Heart left ventricle (tissue), 16 donors: Measurements from ENCODE around the gene NCDN. TPM values are rescaled to one million over a fixed set of nuclear protein-coding genes. Genes with fewer than 3 reads are reported as not detected.
A peak's percentile ranks its signal among the peaks of the same experiment; 100 is the strongest.

Experiments
- ATAC-seq, 4 donors: fragments of 200-7000 bp; cut with Tn5 transposase; one replicate each; pipeline ENCODE4 v1.9.1; 2020 to 2022; ENCODE audit warnings: moderate library complexity in 4 of 4, mild to moderate bottlenecking in 3 of 4, moderate number of reproducible peaks in 1 of 4
- DNase-seq, 5 donors: peaks; one replicate each; pipeline ENCODE4 v3.0.0-alpha.2; 2020
- H3K27ac ChIP-seq, 12 donors: fragments of 200-600 bp; sonication (generic) in 4 of 12; one replicate each; pipeline versions ENCODE4 v1.5.0 to v1.8.0; 2016 to 2022; ENCODE audit warnings: mild to moderate bottlenecking in 2 of 12
- H3K27me3 ChIP-seq, 9 donors: fragments of 200-600 bp; sonication (generic) in 2 of 9; one replicate each; pipeline versions ENCODE4 v1.5.1 to v1.8.0; 2016 to 2022; ENCODE audit warnings: mild to moderate bottlenecking in 3 of 9
- H3K36me3 ChIP-seq, 9 donors: fragments of 200-600 bp; sonication (generic) in 2 of 9; one replicate each; pipeline versions ENCODE4 v1.5.0 to v1.8.0; 2018 to 2022; ENCODE audit warnings: mild to moderate bottlenecking in 2 of 9
- H3K4me1 ChIP-seq, 12 donors: fragments of 200-600 bp; sonication (generic) in 4 of 12; one replicate each; pipeline versions ENCODE4 v1.5.0 to v1.8.0; 2016 to 2022; ENCODE audit warnings: mild to moderate bottlenecking in 3 of 12
- H3K4me3 ChIP-seq, 12 donors: fragments of 200-600 bp; sonication (generic) in 4 of 12; one replicate each; pipeline versions ENCODE4 v1.5.0 to v1.8.0; 2017 to 2022; ENCODE audit warnings: mild to moderate bottlenecking in 9 of 12, moderate library complexity in 4 of 12
- H3K9me3 ChIP-seq, 12 donors: fragments of 200-600 bp; sonication (generic) in 4 of 12; one replicate each; pipeline versions ENCODE4 v1.5.0 to v1.8.0; 2016 to 2022; ENCODE audit warnings: mild to moderate bottlenecking in 1 of 12
- POLR2A ChIP-seq, 2 donors: fragments of 450-650 bp; IDR thresholded peaks; one replicate each; pipeline ENCODE4 v1.6.1; 2017; ENCODE audit warnings: antibody characterized with exemption in 2 of 2, mild to moderate bottlenecking in 2 of 2, moderate library complexity in 2 of 2
- WGBS, 4 donors: extraction: QIAGEN DNeasy Blood & Tissue Kit in 2 of 4; methylation state at CpG; one replicate each; pipeline versions ENCODE4 v1.1.5 to v1.1.7; 2013 to 2018; 5-methylcytosine and 5-hydroxymethylcytosine counted together
- intact Hi-C, 10 donors: fragments of 100-400 bp; cut with DNase I; formaldehyde crosslinking; loops; one replicate each; pipeline versions ENCODE4 v1.11.1 to v1.14.2; 2022
- long read RNA-seq, 3 donors: library from polyadenylated mRNA; unstranded; transcript quantifications; one replicate each; pipeline ENCODE4 v2.0.0, GENCODE V29; 2020 to 2021
- polyA plus RNA-seq, 2 donors: library from polyadenylated mRNA; stranded (reverse); fragments of 200-250 nt; gene quantifications; one replicate each; pipeline ENCODE4 v1.2.3, GENCODE V29; 2013
- total RNA-seq, 9 donors: library from RNA; depleted of rRNA in 2 of 9; stranded (reverse); fragments of >200 nt in 2 of 9; fragmentation: NEBNext Ultra II Directional in 3 of 9; extraction: Animal tissue kit (Norgen Biotek cat#: 25700) in 3 of 9; gene quantifications; one replicate each; pipeline versions ENCODE4 v1.1.0 to v1.2.4, GENCODE V29; 2016 to 2023
- TF ChIP-seq, protein P1 (sequence below), 12 donors: fragments of 200-600 bp; sonication (generic) in 4 of 12; IDR thresholded peaks; one replicate each; pipeline versions ENCODE4 v1.5.0 to v1.8.0; 2018 to 2022; ENCODE audit warnings: antibody characterized with exemption in 12 of 12, mild to moderate bottlenecking in 5 of 12
- donor health status: ischemic (EF 13 %, LVEDD 7.1; RV severe dilation, severe dysfunction).
- donor health status: healthy with polysubstance abuse.
- donor health status: DM: no; HTN: yes; CAD: no.
- donor health status: DM: no; HTN: no; CAD: no.
- donor health status: ischemic (EF 25% LVEDD 6.9; RV normal size, moderate dysfunction).
- donor health status: ischemic (EF 25% LVEDD 5.7; RV mildly dilated, moderate dysfunction).
- donor health status: healthy.
- donor health status: DM: yes; HTN: yes; CAD: no.
- donor health status: ischemic (EF 35%, LVEDD 5.7; RV mildly dilated, moderate dysfunction).
- donor health status: nonischemic (EF 11% LVEDD 7.7; RV severe dilation, severe dysfunction).
- donor health status: DM: yes; HTN: yes; CAD: no.
- donor health status: PGD.
- donor health status: ischemic (EF 29% LVEDD 5.4; RV normal size, mild dysfunction).
- donor health status: nonischemic (EF 23%, LVEDD 6.1; RV moderate dilation, normal function).

Gene NCDN
- 10 to 100 TPM; 20.7 to 44.4 (median 35.3) TPM for total RNA-seq
- polyA plus RNA-seq: 10 to 100 TPM; 14.6 to 27.0 TPM
- long read RNA-seq, donor 1, partial matches to known transcripts: 25 of 48 reads
- long read RNA-seq, donor 1, other reads (novel, unspliced or antisense): 18 of 48 reads
- long read RNA-seq, donor 2, transcript NCDN-201 (8 exons, 3,433 nt): minor isoform, 7 of 47 reads
- long read RNA-seq, donor 2, transcript NCDN-202 (7 exons, 3,683 nt): major isoform, 14 of 47 reads
- long read RNA-seq, donor 2, partial matches to known transcripts: 25 of 47 reads
- long read RNA-seq, donor 2, other reads (novel, unspliced or antisense): 1 of 47 reads
- long read RNA-seq, donor 3, transcript NCDN-201 (8 exons, 3,433 nt): major isoform, 5 of 37 reads
- long read RNA-seq, donor 3, partial matches to known transcripts: 24 of 37 reads
- long read RNA-seq, donor 3, other reads (novel, unspliced or antisense): 7 of 37 reads

- Histone ChIP-seq H3K4me3 (peak within 1 kb of the TSS; percentile 69 to 98 (median 92)), H3K27ac (peak within 1 kb of the TSS; percentile 90 to 99 (median 98)), H3K4me1 (peaks cover 0 to 75% (median 49%) of the 10 kb centered on the region in 12 donors), H3K27me3 (no peaks in the 10 kb centered on the region), H3K9me3 (no peaks in the 10 kb centered on the region), H3K36me3 (peaks cover 0 to 29% (median 22%) of the 10 kb centered on the region in 9 donors)
- DNase-seq (peak; percentile 97 to 98 (median 98)), ATAC-seq (peak; percentile 94 to 97 (median 96))
- intact Hi-C loops: loop anchor here in 3 of 10 donors (2.0 to 10.0 kb wide), 3 partner anchors 105 to 363 kb away; partner anchors contain the start of gene SFPQ (in 2 of the 3)
- TF ChIP-seq, protein P1, sequence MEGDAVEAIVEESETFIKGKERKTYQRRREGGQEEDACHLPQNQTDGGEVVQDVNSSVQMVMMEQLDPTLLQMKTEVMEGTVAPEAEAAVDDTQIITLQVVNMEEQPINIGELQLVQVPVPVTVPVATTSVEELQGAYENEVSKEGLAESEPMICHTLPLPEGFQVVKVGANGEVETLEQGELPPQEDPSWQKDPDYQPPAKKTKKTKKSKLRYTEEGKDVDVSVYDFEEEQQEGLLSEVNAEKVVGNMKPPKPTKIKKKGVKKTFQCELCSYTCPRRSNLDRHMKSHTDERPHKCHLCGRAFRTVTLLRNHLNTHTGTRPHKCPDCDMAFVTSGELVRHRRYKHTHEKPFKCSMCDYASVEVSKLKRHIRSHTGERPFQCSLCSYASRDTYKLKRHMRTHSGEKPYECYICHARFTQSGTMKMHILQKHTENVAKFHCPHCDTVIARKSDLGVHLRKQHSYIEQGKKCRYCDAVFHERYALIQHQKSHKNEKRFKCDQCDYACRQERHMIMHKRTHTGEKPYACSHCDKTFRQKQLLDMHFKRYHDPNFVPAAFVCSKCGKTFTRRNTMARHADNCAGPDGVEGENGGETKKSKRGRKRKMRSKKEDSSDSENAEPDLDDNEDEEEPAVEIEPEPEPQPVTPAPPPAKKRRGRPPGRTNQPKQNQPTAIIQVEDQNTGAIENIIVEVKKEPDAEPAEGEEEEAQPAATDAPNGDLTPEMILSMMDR (IDR thresholded peaks at IDR 0.05): no peak
- TF ChIP-seq POLR2A (IDR thresholded peaks at IDR 0.05): peak in 1 of 2 donors; percentile 65
- WGBS, 4 donors: 0 to 1% (median 0%) methylated on average over 37 to 58 of the region's 58 CpGs
These were observed at the start of gene NCDN for GRCh38 chr1:35557611-35558373. TSS of gene NCDN (plus strand) at chr1:35557799. CDS start at chr1:35558191, 392 bp downstream.

DNA sequence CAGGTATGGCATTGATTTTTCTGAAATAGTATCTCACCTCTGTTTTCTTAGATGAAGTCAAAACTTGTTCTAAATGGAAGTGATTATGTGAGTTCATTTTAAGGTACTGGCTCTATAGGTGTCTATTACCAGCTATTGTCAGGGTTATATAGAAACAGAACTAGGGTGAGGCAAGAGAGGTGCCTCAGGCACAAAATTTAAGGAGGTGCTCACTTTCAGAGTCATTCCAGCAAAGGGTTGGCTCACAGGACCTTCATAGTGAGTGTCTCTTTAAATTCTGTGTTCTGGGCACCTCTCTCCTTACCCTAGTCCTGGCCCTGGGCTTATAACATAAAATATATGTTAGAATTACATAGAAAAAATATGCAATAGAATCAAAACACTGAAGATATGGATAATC lies 49.7 kb upstream of the NCDN start:
- Histone ChIP-seq H3K4me3 (no peak overlapping the region), H3K9me3 (no peaks in the 10 kb centered on the region), H3K27ac (peak overlapping the region in 2 of 12 donors; percentile 44 to 85), H3K36me3 (peaks cover 0 to 15% (median 9%) of the 10 kb centered on the region in 9 donors), H3K4me1 (peaks cover 3 to 50% (median 43%) of the 10 kb centered on the region in 12 donors), H3K27me3 (no peaks in the 10 kb centered on the region)
- DNase-seq (no peak), ATAC-seq (no peak)
- TF ChIP-seq POLR2A (IDR thresholded peaks at IDR 0.05): no peak
- TF ChIP-seq, protein P1 (IDR thresholded peaks at IDR 0.05): no peak
- intact Hi-C loops: no loop called here

- WGBS, 4 donors: 75 to 80% (median 78%) methylated on average over 3 of the region's 3 CpGs
- no peaks in the 10 kb centered on the region for H3K9me3 ChIP-seq
- H3K4me1 ChIP-seq: peaks cover 3 to 50% (median 43%) of the 10 kb centered on the region in 12 donors
- ATAC-seq: no peak
- no peak for DNase-seq
- H3K36me3 ChIP-seq: peaks cover 0 to 15% (median 9%) of the 10 kb centered on the region in 9 donors
- no peak overlapping the region for H3K4me3 ChIP-seq
- intact Hi-C loops: no loop called here
- H3K27ac ChIP-seq: no peak overlapping the region
- TF ChIP-seq, protein P1 (IDR thresholded peaks at IDR 0.05): no peak
- TF ChIP-seq POLR2A (IDR thresholded peaks at IDR 0.05): no peak
- H3K27me3 ChIP-seq: no peaks in the 10 kb centered on the region
These were observed 48.0 kb upstream of the NCDN start for GRCh38 chr1:35509558-35509957.

DNA sequence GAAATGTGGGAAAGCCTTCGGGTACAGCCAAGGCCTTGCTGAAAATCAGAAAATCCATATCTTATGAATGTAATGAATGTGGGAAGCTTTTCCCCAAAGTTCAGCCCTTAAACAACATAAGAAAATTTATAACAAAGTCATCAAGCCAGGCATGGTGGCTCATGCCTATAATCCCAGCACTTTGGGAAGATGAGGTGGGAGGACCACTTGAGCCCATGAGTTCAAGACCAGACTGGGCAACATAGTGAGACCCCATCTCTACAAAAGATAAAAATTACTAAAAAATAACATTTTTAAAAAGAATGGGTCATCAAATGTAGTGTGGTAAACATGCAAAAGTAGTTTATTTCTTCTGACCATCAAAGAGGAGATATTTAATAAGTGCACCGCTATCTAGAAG lies 46.3 kb upstream of the NCDN start:
- no peak overlapping the region for H3K4me3 ChIP-seq
- no peaks in the 10 kb centered on the region for H3K27me3 ChIP-seq
- H3K36me3 ChIP-seq: peaks cover 0 to 7% (median 5%) of the 10 kb centered on the region in 9 donors
- no peak for TF ChIP-seq POLR2A (IDR thresholded peaks at IDR 0.05)
- TF ChIP-seq, protein P1 (IDR thresholded peaks at IDR 0.05): no peak
- intact Hi-C loops: no loop called here
- WGBS, 4 donors: 96 to 100% (median 97%) methylated on average over 2 of the region's 2 CpGs
- DNase-seq (no peak), ATAC-seq (no peak)
- peaks cover 0 to 17% (median 6%) of the 10 kb centered on the region in 12 donors for H3K9me3 ChIP-seq
- H3K27ac ChIP-seq: no peak overlapping the region
- peaks cover 0 to 38% (median 33%) of the 10 kb centered on the region in 12 donors for H3K4me1 ChIP-seq
